Measurements from ENCODE around the gene LRRC46. TPM values are rescaled to one million over a fixed set of nuclear protein-coding genes. Genes with fewer than 3 reads are reported as not detected.

LRRC46 gene
- polyA plus RNA-seq, 3 donors = 0.12 to 0.65 (median 0.22) TPM

GRCh38 chr17:47791025-47791424, 40.4 kb upstream of the LRRC46 start:
- Mint-ChIP-seq H3K27ac (peak overlapping the region in 1 of 7 donors; percentile 76), H3K36me3 (no peaks in the 10 kb centered on the region), H3K9me3 (peaks cover 0 to 9% (median 2%) of the 10 kb centered on the region in 7 donors), H3K27me3 (ENCODE audit: low read depth in 3 of 3) (peaks cover 61 to 84% (median 64%) of the 10 kb centered on the region in 3 donors), H3K4me1 (peaks cover 4% of the 10 kb centered on the region), H3K4me3 (peak overlapping the region in 1 of 2 donors; percentile 80)
- Histone ChIP-seq H3K4me3 (replicated peaks in 1 of 3; ENCODE audit: low read depth in 2 of 3, low read length in 3 of 3) (no peak overlapping the region), H3K36me3 (replicated peaks in 1 of 2; ENCODE audit: control insufficient read depth in 1 of 2, insufficient read depth in 2 of 2, low read length in 2 of 2) (no peaks in the 10 kb centered on the region), H2AFZ (ENCODE audit: insufficient read depth, low read depth, low read length, poor library complexity, severe bottlenecking) (no peak overlapping the region), H3K27me3 (ENCODE audit: control insufficient read depth in 2 of 2, insufficient read depth in 2 of 2, low read length in 2 of 2) (peaks cover 38 to 71% of the 10 kb centered on the region in 2 donors), H3K4me2 (replicated peaks; ENCODE audit: extremely low read depth, low read length, poor library complexity, severe bottlenecking) (no peak overlapping the region), H3K4me1 (ENCODE audit: control insufficient read depth in 1 of 2, insufficient read depth in 2 of 2, low read length in 2 of 2) (peaks cover 7% of the 10 kb centered on the region in 2 donors), H3K79me2 (ENCODE audit: insufficient read depth, low read length) (no peaks in the 10 kb centered on the region), H3K9me3 (replicated peaks in 1 of 2; ENCODE audit: control insufficient read depth in 1 of 2, insufficient read depth in 1 of 2, low read length in 2 of 2) (peaks cover 0 to 6% of the 10 kb centered on the region in 2 donors), H3K27ac (ENCODE audit: low read depth in 1 of 2, low read length in 2 of 2) (no peak overlapping the region), H4K20me1 (ENCODE audit: insufficient read depth, low read length) (no peaks in the 10 kb centered on the region), H3K9ac (ENCODE audit: insufficient read depth, low read length, poor library complexity, severe bottlenecking) (no peak overlapping the region)
- intact Hi-C loops (cut with micrococcal nuclease) = no loop called here
- no peak for TF ChIP-seq CTCF (IDR thresholded peaks at IDR 0.05)
- WGBS (ENCODE audit: insufficient coverage) = no CpG with 5 or more reads among the region's 3 CpGs
- no peak for DNase-seq

- Histone ChIP-seq H3K79me2 (ENCODE audit: insufficient read depth, low read length) (no peaks in the 10 kb centered on the region), H3K27ac (ENCODE audit: low read depth in 1 of 2, low read length in 2 of 2) (no peak overlapping the region), H3K4me2 (replicated peaks; ENCODE audit: extremely low read depth, low read length, poor library complexity, severe bottlenecking) (no peak overlapping the region), H3K36me3 (replicated peaks in 1 of 2; ENCODE audit: control insufficient read depth in 1 of 2, insufficient read depth in 2 of 2, low read length in 2 of 2) (no peaks in the 10 kb centered on the region), H2AFZ (ENCODE audit: insufficient read depth, low read depth, low read length, poor library complexity, severe bottlenecking) (no peak overlapping the region), H3K27me3 (ENCODE audit: control insufficient read depth in 2 of 2, insufficient read depth in 2 of 2, low read length in 2 of 2) (peaks cover 38 to 70% of the 10 kb centered on the region in 2 donors), H3K4me3 (replicated peaks in 1 of 3; ENCODE audit: low read depth in 2 of 3, low read length in 3 of 3) (no peak overlapping the region), H3K9me3 (replicated peaks in 1 of 2; ENCODE audit: control insufficient read depth in 1 of 2, insufficient read depth in 1 of 2, low read length in 2 of 2) (peaks cover 0 to 6% of the 10 kb centered on the region in 2 donors), H3K9ac (ENCODE audit: insufficient read depth, low read length, poor library complexity, severe bottlenecking) (no peak overlapping the region), H3K4me1 (ENCODE audit: control insufficient read depth in 1 of 2, insufficient read depth in 2 of 2, low read length in 2 of 2) (peaks cover 7% of the 10 kb centered on the region in 2 donors), H4K20me1 (ENCODE audit: insufficient read depth, low read length) (no peaks in the 10 kb centered on the region)
- Mint-ChIP-seq H3K9me3 (peaks cover 0 to 9% (median 2%) of the 10 kb centered on the region in 7 donors), H3K4me3 (peak overlapping the region in 1 of 2 donors; percentile 9), H3K27ac (no peak overlapping the region), H3K27me3 (ENCODE audit: low read depth in 3 of 3) (peaks cover 55 to 77% (median 60%) of the 10 kb centered on the region in 3 donors), H3K4me1 (peaks cover 4% of the 10 kb centered on the region), H3K36me3 (no peaks in the 10 kb centered on the region)
- TF ChIP-seq CTCF (IDR thresholded peaks at IDR 0.05) = no peak
- WGBS (ENCODE audit: insufficient coverage) = no CpG with 5 or more reads among the region's 1 CpG
- intact Hi-C loops (cut with micrococcal nuclease) = no loop called here
- no peak for DNase-seq
Measured at GRCh38 chr17:47792457-47792856, 39.0 kb upstream of the LRRC46 start.
